SK-N-SH treated with all-trans-retinoic acid at 6 μM for 48 hours (cell line): ENCODE data around the gene PIGW.

Experiments
- ATAC-seq: fragments of 200-7000 bp; cut with Tn5 transposase; 3 replicates; pipeline ENCODE4 v1.9.1; 2020; ENCODE audit warnings: mild to moderate bottlenecking, moderate library complexity
- ARNTL ChIP-seq: fragments of 450-650 bp; formaldehyde crosslinking; IDR thresholded peaks from 2 replicates; pipeline ENCODE4 v1.5.0; 2020; ENCODE audit warnings: low read depth, mild to moderate bottlenecking, moderate library complexity, borderline replicate concordance
- BACH2 ChIP-seq: fragments of 250-450 bp; sonication (Bioruptor Pico); IDR thresholded peaks from 2 replicates; pipeline ENCODE4 v1.9.0; 2021; ENCODE audit warnings: mild to moderate bottlenecking, borderline replicate concordance
- CSDC2 ChIP-seq: fragments of 250-450 bp; sonication (Bioruptor Pico); IDR thresholded peaks from 2 replicates; pipeline ENCODE4 v1.5.0; 2020; ENCODE audit warnings: mild to moderate bottlenecking, moderate library complexity
- ESRRG ChIP-seq: fragments of 250-450 bp; sonication (Bioruptor Pico); IDR thresholded peaks from 2 replicates; pipeline ENCODE4 v1.6.1; 2021; ENCODE audit warnings: mild to moderate bottlenecking
- GLIS3 ChIP-seq: fragments of 250-450 bp; sonication (Bioruptor Pico); IDR thresholded peaks from 2 replicates; pipeline ENCODE4 v1.5.0; 2020; ENCODE audit warnings: mild to moderate bottlenecking, moderate library complexity
- OSR1 ChIP-seq: fragments of 250-450 bp; sonication (Bioruptor Pico); IDR thresholded peaks from 2 replicates; pipeline ENCODE4 v1.8.0; 2022; ENCODE audit warnings: moderate library complexity, mild to moderate bottlenecking, inconsistent platforms
- PATZ1 ChIP-seq: fragments of 250-450 bp; sonication (Bioruptor Pico); IDR thresholded peaks from 2 replicates; pipeline ENCODE4 v1.8.0; 2020; ENCODE audit warnings: mild to moderate bottlenecking, moderate library complexity, borderline replicate concordance
- POU6F1 ChIP-seq: fragments of 250-450 bp; sonication (Bioruptor Pico); IDR thresholded peaks from 2 replicates; pipeline ENCODE4 v1.8.0; 2021; ENCODE audit warnings: low read depth, mild to moderate bottlenecking, moderate library complexity, borderline replicate concordance
- PPARA ChIP-seq: fragments of 250-450 bp; sonication (Bioruptor Pico); IDR thresholded peaks from 2 replicates; pipeline ENCODE4 v1.5.0; 2020; ENCODE audit warnings: mild to moderate bottlenecking, borderline replicate concordance
- RARB ChIP-seq: fragments of 250-450 bp; sonication (Bioruptor Pico); IDR thresholded peaks from 2 replicates; pipeline ENCODE4 v1.8.0; 2021; ENCODE audit warnings: mild to moderate bottlenecking, moderate library complexity
- SNAI2 ChIP-seq: fragments of 250-450 bp; sonication (Bioruptor Pico); IDR thresholded peaks from 2 replicates; pipeline ENCODE4 v1.5.0; 2020; ENCODE audit warnings: mild to moderate bottlenecking, moderate library complexity
- TCF4 ChIP-seq: fragments of 250-450 bp; sonication (Bioruptor Pico); IDR thresholded peaks from 2 replicates; pipeline ENCODE4 v1.8.0; 2021; ENCODE audit warnings: mild to moderate bottlenecking, moderate library complexity, borderline replicate concordance
- TOX ChIP-seq: fragments of 250-450 bp; sonication (Bioruptor Pico); IDR thresholded peaks from 2 replicates; pipeline ENCODE4 v1.8.0; 2021; ENCODE audit warnings: mild to moderate bottlenecking, moderate library complexity, borderline replicate concordance
- TSHZ2 ChIP-seq: fragments of 250-450 bp; sonication (Bioruptor Pico); IDR thresholded peaks from 2 replicates; pipeline ENCODE4 v1.5.0; 2020; ENCODE audit warnings: mild to moderate bottlenecking, moderate library complexity
- ZFP3 ChIP-seq: fragments of 250-450 bp; sonication (Bioruptor Pico); IDR thresholded peaks from 2 replicates; pipeline ENCODE4 v1.5.0; 2020; ENCODE audit warnings: mild to moderate bottlenecking, moderate library complexity
- ZFP30 ChIP-seq: fragments of 450-650 bp; formaldehyde crosslinking; IDR thresholded peaks from 2 replicates; pipeline ENCODE4 v1.5.0; 2022; ENCODE audit warnings: mild to moderate bottlenecking, moderate library complexity
- ZNF565 ChIP-seq: fragments of 450-650 bp; formaldehyde crosslinking; conservative IDR thresholded peaks from 2 replicates; pipeline ENCODE4 v1.5.0; 2020; ENCODE audit warnings: low read depth, mild to moderate bottlenecking, moderate library complexity
- TF ChIP-seq, protein P1 (sequence below): fragments of 250-450 bp; sonication (Bioruptor Pico); IDR thresholded peaks from 2 replicates; pipeline ENCODE4 v1.5.1; 2021; ENCODE audit warnings: mild to moderate bottlenecking, moderate library complexity

PIGW gene

GRCh38 chr17:36493956-36494355 is 40.8 kb upstream of the PIGW start:
- TF ChIP-seq GLIS3 (CRISPR knock-in tag) = no peak
- TF ChIP-seq CSDC2 (CRISPR knock-in tag) = no peak
- TF ChIP-seq ARNTL (CRISPR knock-in tag) = no peak
- TF ChIP-seq ESRRG (CRISPR knock-in tag) = no peak
- no peak for TF ChIP-seq POU6F1 (CRISPR knock-in tag)
- no peak for TF ChIP-seq TSHZ2 (CRISPR knock-in tag)
- TF ChIP-seq BACH2 (CRISPR knock-in tag) = no peak
- TF ChIP-seq, protein P1, sequence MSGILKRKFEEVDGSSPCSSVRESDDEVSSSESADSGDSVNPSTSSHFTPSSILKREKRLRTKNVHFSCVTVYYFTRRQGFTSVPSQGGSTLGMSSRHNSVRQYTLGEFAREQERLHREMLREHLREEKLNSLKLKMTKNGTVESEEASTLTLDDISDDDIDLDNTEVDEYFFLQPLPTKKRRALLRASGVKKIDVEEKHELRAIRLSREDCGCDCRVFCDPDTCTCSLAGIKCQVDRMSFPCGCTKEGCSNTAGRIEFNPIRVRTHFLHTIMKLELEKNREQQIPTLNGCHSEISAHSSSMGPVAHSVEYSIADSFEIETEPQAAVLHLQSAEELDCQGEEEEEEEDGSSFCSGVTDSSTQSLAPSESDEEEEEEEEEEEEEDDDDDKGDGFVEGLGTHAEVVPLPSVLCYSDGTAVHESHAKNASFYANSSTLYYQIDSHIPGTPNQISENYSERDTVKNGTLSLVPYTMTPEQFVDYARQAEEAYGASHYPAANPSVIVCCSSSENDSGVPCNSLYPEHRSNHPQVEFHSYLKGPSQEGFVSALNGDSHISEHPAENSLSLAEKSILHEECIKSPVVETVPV (CRISPR knock-in tag) = no peak
- no peak for TF ChIP-seq TCF4 (CRISPR knock-in tag)
- TF ChIP-seq RARB (CRISPR knock-in tag) = no peak
- TF ChIP-seq TOX (CRISPR knock-in tag) = no peak
- ATAC-seq = no peak

DNA sequence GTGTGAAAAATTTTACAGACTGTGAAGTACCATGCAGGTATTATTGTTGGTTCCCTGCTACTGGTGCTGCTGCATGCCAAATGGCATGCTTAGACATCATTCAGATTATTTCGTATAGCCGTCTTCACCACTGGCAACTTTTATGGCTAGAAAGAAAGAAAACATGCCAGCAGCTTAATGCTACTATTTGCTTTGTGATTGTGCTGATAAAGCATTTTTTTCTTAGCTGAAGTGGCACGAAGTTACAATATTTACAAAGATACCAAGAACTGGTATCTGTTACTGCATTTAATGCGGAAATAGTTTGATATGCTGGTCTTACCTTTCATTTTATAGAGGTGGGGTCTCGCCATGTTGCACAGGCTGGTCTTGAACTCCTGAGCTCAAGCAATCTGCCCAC is 40.1 kb upstream of the PIGW start:
- ATAC-seq = no peak
- TF ChIP-seq, protein P1 (CRISPR knock-in tag) = no peak
- TF ChIP-seq PPARA (CRISPR knock-in tag) (no peak), SNAI2 (CRISPR knock-in tag) (no peak), TOX (CRISPR knock-in tag) (no peak), CSDC2 (CRISPR knock-in tag) (no peak), ARNTL (CRISPR knock-in tag) (no peak), OSR1 (CRISPR knock-in tag) (no peak), ZFP30 (CRISPR knock-in tag) (no peak), ZFP3 (CRISPR knock-in tag) (no peak), ZNF565 (CRISPR knock-in tag) (no peak)

GRCh38 chr17:36495076-36495578 is 39.7 kb upstream of the PIGW start:
- no peak for ATAC-seq
- no peak for TF ChIP-seq OSR1 (CRISPR knock-in tag)
- no peak for TF ChIP-seq TCF4 (CRISPR knock-in tag)
- no peak for TF ChIP-seq ZFP3 (CRISPR knock-in tag)
- TF ChIP-seq, all 23 proteins: peak for 0

GRCh38 chr17:36496018-36496789 is 38.6 kb upstream of the PIGW start:
- ATAC-seq = no peak
- TF ChIP-seq RARB (CRISPR knock-in tag) = no peak
- TF ChIP-seq OSR1 (CRISPR knock-in tag) = no peak
- TF ChIP-seq PATZ1 (CRISPR knock-in tag) = no peak
- no peak for TF ChIP-seq CSDC2 (CRISPR knock-in tag)
- no peak for TF ChIP-seq PPARA (CRISPR knock-in tag)
- TF ChIP-seq, all 23 proteins: peak for 0
